ENCODE results near the gene PRM3. TPM values are rescaled to one million over a fixed set of nuclear protein-coding genes. Genes with fewer than 3 reads are reported as not detected.

The PRM3 gene
- total and polyA plus RNA-seq, 2 of the 8 experiments (the other 6 are each of a cell fraction or from before 2014, with no cell fraction given) = not detected

- no peak overlapping the region for H3K4ac ChIP-seq (replicated peaks; ENCODE audit: insufficient read length, low read depth, low read length)
- no peak overlapping the region for H2BK20ac ChIP-seq (ENCODE audit: low read length)
- no peak overlapping the region for H3K4me2 ChIP-seq (ENCODE audit: insufficient read depth in 1 of 2, low read depth in 2 of 2, low read length in 2 of 2)
- no peak overlapping the region for H3K4me3 ChIP-seq (ENCODE audit: extremely low read depth in 1 of 4, insufficient read depth in 2 of 4, low read depth in 3 of 4, low read length in 4 of 4)
- H2AFZ ChIP-seq (ENCODE audit: low read length) = no peak overlapping the region
- TF ChIP-seq SP2 (IDR thresholded peaks at IDR 0.05; ENCODE audit: low read length) (no peak), CREB1 (IDR thresholded peaks at IDR 0.05) (no peak), SP1 (IDR thresholded peaks at IDR 0.05; ENCODE audit: low read depth, low read length) (no peak), KDM4A (IDR thresholded peaks at IDR 0.05; ENCODE audit: low read depth, low read length, severe bottlenecking) (no peak), HDAC2 (IDR thresholded peaks at IDR 0.05; ENCODE audit: borderline replicate concordance in 1 of 2, low read depth in 2 of 2, low read length in 2 of 2) (no peak), NANOG (IDR thresholded peaks at IDR 0.05; ENCODE audit: insufficient read depth, low read depth, low read length, poor library complexity, severe bottlenecking) (no peak), BACH1 (IDR thresholded peaks at IDR 0.05; ENCODE audit: low read length) (no peak)
- H4K5ac ChIP-seq (ENCODE audit: insufficient read length, low read depth, low read length) = no peak overlapping the region
- no peaks in the 10 kb centered on the region for H3K79me1 ChIP-seq (ENCODE audit: low read depth, low read length)
- H2BK15ac ChIP-seq (ENCODE audit: low read length) = no peak overlapping the region
- no peak for DNase-seq (ENCODE audit: low read depth in 1 of 2, low spot score in 2 of 2)
- peaks cover 0 to 2% (median 1%) of the 10 kb centered on the region in 4 experiments; a peak in 1 of 7 replicates for H3K27me3 ChIP-seq (replicated peaks in 1 of 4; ENCODE audit: control insufficient read depth in 3 of 4, extremely low read depth in 1 of 4, insufficient read depth in 3 of 4, low read length in 3 of 4)
- H2BK5ac ChIP-seq (ENCODE audit: low read depth, low read length) = no peak overlapping the region
- ChIA-PET CTCF (ENCODE audit: partially characterized antibody) (interaction anchor here (1.1 to 1.6 kb wide), 3 partner anchors 16 to 67 kb away, joined by 3 to 5 read pairs (median 3); partner anchors contain the start of genes PRM3 and SOCS1), POLR2A (ENCODE audit: partially characterized antibody) (interaction anchor here (1.2 to 1.5 kb wide), 2 partner anchors 15 to 32 kb away, joined by 3 to 4 read pairs; partner anchors contain the start of gene PRM3)
- H3K36me3 ChIP-seq (ENCODE audit: control insufficient read depth in 2 of 4, insufficient read depth in 4 of 4, low read length in 3 of 4) = no peaks in the 10 kb centered on the region
- H3K27ac ChIP-seq (ENCODE audit: low read depth, low read length) = no peak overlapping the region
- H3K56ac ChIP-seq (replicated peaks; ENCODE audit: insufficient read length, low read depth, low read length) = no peak overlapping the region
- no peak overlapping the region for H2AK5ac ChIP-seq (ENCODE audit: low read depth, low read length)
- H2BK120ac ChIP-seq (replicated peaks; ENCODE audit: low read depth, low read length) = no peak overlapping the region
- no peak overlapping the region for H3K23ac ChIP-seq (ENCODE audit: insufficient read length)
- H4K20me1 ChIP-seq (replicated peaks in 1 of 2; ENCODE audit: control insufficient read depth in 1 of 2, insufficient read depth in 2 of 2, low read length in 2 of 2) = no peaks in the 10 kb centered on the region
- H4K8ac ChIP-seq (ENCODE audit: extremely low read depth, insufficient read depth, low read length) = no peak overlapping the region
- no peaks in the 10 kb centered on the region for H3K23me2 ChIP-seq (ENCODE audit: low read depth, low read length)
- H3K79me2 ChIP-seq (ENCODE audit: control insufficient read depth in 1 of 2, insufficient read depth in 2 of 2, low read length in 2 of 2) = no peaks in the 10 kb centered on the region
- no peak overlapping the region for H4K91ac ChIP-seq (replicated peaks; ENCODE audit: insufficient read length, low read length)
- H3K9ac ChIP-seq (replicated peaks in 1 of 4; ENCODE audit: extremely low read depth in 1 of 4, low read depth in 3 of 4, low read length in 3 of 4) = no peak overlapping the region
- H3K4me1 ChIP-seq (replicated peaks in 1 of 4; ENCODE audit: control insufficient read depth in 3 of 4, insufficient read depth in 4 of 4, low read length in 3 of 4) = peaks cover 0 to 6% (median under 1%) of the 10 kb centered on the region in 4 experiments; a peak in 4 of 7 replicates
- no peak overlapping the region for H2BK12ac ChIP-seq (ENCODE audit: low read depth, low read length)
- WGBS, 2 experiments (ENCODE audit: extremely low coverage in 1 of 2, insufficient coverage in 1 of 2, insufficient read length in 1 of 2, insufficient replicate concordance in 2 of 2, low coverage in 1 of 2, low lambda C conversion rate in 2 of 2, missing lambda C conversion rate in 1 of 2) = 100% methylated on average over 2 of the region's 2 CpGs; no CpG with 5 or more reads in 1 of the 2 experiments
- no peak overlapping the region for H3K18ac ChIP-seq (ENCODE audit: extremely low read depth, low read length)
- H3K14ac ChIP-seq (ENCODE audit: insufficient read length) = no peak overlapping the region
- no peaks in the 10 kb centered on the region; a peak in 1 of 4 replicates for H3K9me3 ChIP-seq (ENCODE audit: insufficient read depth in 2 of 2, low read depth in 1 of 2, low read length in 1 of 2)
- no peak for FAIRE-seq
Measured at GRCh38 chr16:11289202-11289601, 15.8 kb upstream of the PRM3 start.
